Measurements from ENCODE around the gene PAK1.

PAK1 gene

DNA sequence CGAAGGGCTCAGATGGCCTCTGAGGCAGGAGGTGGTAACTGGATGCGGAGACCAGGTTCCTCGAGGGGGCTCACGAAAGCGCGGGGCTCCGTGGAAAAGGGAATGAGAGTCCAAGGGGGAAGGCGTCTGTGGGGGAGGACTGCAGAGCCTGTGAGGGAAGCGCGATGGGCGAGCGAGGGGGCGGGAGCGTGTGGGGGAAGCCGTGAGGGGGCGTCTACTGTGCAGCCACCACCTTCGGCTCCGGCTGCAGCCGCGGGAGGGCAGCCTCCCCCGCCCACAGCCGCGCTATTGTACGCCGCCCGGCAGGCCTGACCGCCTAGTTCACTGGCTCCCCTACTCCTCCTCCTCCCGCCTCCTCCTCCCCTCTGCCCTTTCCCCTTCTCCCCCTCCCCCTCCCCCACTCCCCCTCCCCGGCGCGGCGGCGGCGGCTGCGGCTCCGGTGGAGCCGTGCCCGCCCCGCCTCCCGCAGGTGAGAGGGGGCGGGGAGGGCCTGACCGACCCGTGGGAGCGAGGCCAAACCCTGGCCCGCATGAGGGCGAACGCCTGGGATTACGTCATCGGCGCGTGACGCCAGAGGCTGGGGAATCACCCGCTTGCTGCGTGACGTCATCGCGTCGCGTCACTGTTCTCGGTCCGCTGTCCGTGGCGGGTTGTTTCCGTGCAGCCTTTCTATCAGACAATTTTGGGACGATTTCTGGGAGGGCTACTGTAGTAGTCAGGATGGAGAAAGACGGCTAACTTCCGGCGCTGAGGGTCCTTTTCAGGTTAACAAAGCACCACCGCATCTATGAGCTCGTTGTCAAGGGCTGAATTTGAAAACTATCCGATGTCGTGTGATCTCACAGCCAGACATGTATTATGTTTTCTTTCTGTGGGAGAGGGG is at the start of gene PAK1:
Gene PAK1 (minus strand): TSS at position 294 of the 883 bp plus-strand sequence. CDS start 81,574 bp downstream, outside the sequence.
- peaks cover 30% of the 10 kb centered on the region for H3K4me1 Mint-ChIP-seq
- peak within 1 kb of the TSS; percentile 86 for H3K27ac Mint-ChIP-seq
- H3K9me3 Mint-ChIP-seq = no peaks in the 10 kb centered on the region
- H3K27me3 Mint-ChIP-seq = peaks cover 37% of the 10 kb centered on the region
- no peaks in the 10 kb centered on the region for H3K36me3 Mint-ChIP-seq
- peak within 1 kb of the TSS; percentile 80 for H3K4me3 Mint-ChIP-seq
- DNase-seq = peak; percentile 90
- CTCF ChIA-PET = interaction anchor here (1.3 kb wide), 1 partner anchor 145 kb away, joined by 3 read pairs; no protein-coding TSS in a partner anchor

DNA sequence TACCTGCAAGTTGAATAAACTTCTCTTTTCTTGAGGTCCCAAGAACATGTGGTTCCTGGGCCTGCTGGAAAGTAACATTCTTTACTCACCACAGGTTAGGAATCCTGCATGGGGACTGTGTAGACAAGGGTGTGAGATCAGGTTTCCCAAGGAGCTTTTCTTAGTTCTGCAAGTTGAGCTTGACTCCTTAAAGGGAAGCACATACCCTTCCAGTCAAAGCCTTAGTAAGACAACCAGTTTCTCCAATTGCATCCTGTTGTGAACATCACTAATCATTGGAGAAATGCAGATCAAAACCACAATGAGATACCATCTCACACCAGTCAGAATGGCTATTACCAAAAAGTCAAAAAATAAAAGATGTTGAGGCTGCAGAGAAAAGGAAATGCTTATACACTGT is 48.3 kb upstream of the PAK1 start:
- H3K4me3 Mint-ChIP-seq = no peak overlapping the region
- H3K27ac Mint-ChIP-seq = no peak overlapping the region
- CTCF ChIA-PET = no interaction called here
- H3K9me3 Mint-ChIP-seq = no peaks in the 10 kb centered on the region
- DNase-seq = no peak
- H3K36me3 Mint-ChIP-seq = no peaks in the 10 kb centered on the region
- H3K27me3 Mint-ChIP-seq = peaks cover 3% of the 10 kb centered on the region
- no peaks in the 10 kb centered on the region for H3K4me1 Mint-ChIP-seq

GRCh38 chr11:77519847-77520246 is 46.0 kb upstream of the PAK1 start:
- CTCF ChIA-PET = no interaction called here
- Mint-ChIP-seq H3K27me3 (peaks cover 3% of the 10 kb centered on the region), H3K36me3 (no peaks in the 10 kb centered on the region), H3K27ac (no peak overlapping the region), H3K4me1 (no peaks in the 10 kb centered on the region), H3K9me3 (no peaks in the 10 kb centered on the region), H3K4me3 (no peak overlapping the region)
- DNase-seq = no peak

GRCh38 chr11:77518471-77518870 is 44.6 kb upstream of the PAK1 start:
- Mint-ChIP-seq H3K4me1 (no peaks in the 10 kb centered on the region), H3K27ac (no peak overlapping the region), H3K36me3 (no peaks in the 10 kb centered on the region), H3K27me3 (no peaks in the 10 kb centered on the region), H3K9me3 (no peaks in the 10 kb centered on the region), H3K4me3 (no peak overlapping the region)
- DNase-seq = no peak
- CTCF ChIA-PET = no interaction called here

GRCh38 chr11:77517753-77518152 is 43.9 kb upstream of the PAK1 start:
- no peak overlapping the region for H3K4me3 Mint-ChIP-seq
- H3K36me3 Mint-ChIP-seq = no peaks in the 10 kb centered on the region
- no peaks in the 10 kb centered on the region for H3K27me3 Mint-ChIP-seq
- DNase-seq = no peak
- H3K4me1 Mint-ChIP-seq = no peaks in the 10 kb centered on the region
- H3K9me3 Mint-ChIP-seq = no peaks in the 10 kb centered on the region
- H3K27ac Mint-ChIP-seq = no peak overlapping the region
- CTCF ChIA-PET = no interaction called here

DNA sequence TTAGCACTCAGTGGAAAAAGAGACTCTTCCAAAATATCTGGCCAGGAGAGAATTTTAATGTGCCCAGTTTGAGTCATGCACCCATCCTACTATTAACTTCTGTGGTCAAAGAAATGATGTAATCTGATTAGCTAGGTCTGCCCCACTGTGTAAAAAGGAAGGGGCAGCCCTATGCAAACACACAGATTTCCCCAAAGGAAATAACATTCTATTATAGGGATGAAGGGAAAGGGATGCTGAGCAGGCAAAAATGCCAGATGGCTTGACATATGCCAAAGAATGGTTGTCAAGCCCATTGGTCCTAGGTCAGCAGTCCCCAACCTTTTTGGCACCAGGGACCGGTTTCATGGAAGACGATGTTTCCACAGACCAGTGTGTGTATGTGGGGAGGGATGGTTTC is 43.3 kb upstream of the PAK1 start:
- no peak for DNase-seq
- Mint-ChIP-seq H3K27ac (no peak overlapping the region), H3K36me3 (no peaks in the 10 kb centered on the region), H3K9me3 (no peaks in the 10 kb centered on the region), H3K4me1 (no peaks in the 10 kb centered on the region), H3K27me3 (peaks cover under 1% of the 10 kb centered on the region), H3K4me3 (no peak overlapping the region)
- CTCF ChIA-PET = no interaction called here

- H3K4me3 Mint-ChIP-seq = no peak overlapping the region
- H3K36me3 Mint-ChIP-seq = no peaks in the 10 kb centered on the region
- CTCF ChIA-PET = no interaction called here
- no peak for DNase-seq
- no peaks in the 10 kb centered on the region for H3K9me3 Mint-ChIP-seq
- no peak overlapping the region for H3K27ac Mint-ChIP-seq
- H3K4me1 Mint-ChIP-seq = no peaks in the 10 kb centered on the region
- H3K27me3 Mint-ChIP-seq = peaks cover 11% of the 10 kb centered on the region
Measured at GRCh38 chr11:77515483-77515882, 41.6 kb upstream of the PAK1 start.

GRCh38 chr11:77515063-77515462 is 41.2 kb upstream of the PAK1 start:
- no peak overlapping the region for H3K4me3 Mint-ChIP-seq
- no peaks in the 10 kb centered on the region for H3K4me1 Mint-ChIP-seq
- no peak overlapping the region for H3K27ac Mint-ChIP-seq
- peaks cover 11% of the 10 kb centered on the region for H3K27me3 Mint-ChIP-seq
- CTCF ChIA-PET = no interaction called here
- DNase-seq = no peak
- H3K9me3 Mint-ChIP-seq = no peaks in the 10 kb centered on the region
- no peaks in the 10 kb centered on the region for H3K36me3 Mint-ChIP-seq

DNA sequence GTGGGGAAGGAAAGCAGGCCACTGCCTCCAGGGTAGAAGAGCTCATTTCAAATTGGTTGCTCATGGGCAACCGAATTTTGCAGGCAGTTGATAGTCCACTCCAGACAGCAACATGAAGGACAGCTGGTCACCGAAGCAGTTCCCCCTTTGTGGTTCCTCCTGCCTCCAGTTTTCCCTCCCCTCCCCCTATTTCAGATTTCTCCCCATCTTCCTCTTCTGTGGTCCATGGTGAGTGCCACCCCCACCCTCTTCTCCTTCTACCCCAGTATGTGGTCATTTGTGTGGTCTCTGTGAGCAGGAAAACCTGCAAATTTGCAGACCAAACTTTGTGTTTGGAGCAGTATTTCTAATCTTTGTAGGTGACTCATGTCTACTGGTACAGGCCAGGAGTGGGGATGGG is 38.2 kb upstream of the PAK1 start:
- no peaks in the 10 kb centered on the region for H3K4me1 Mint-ChIP-seq
- CTCF ChIA-PET = interaction anchor here (2.0 kb wide), 1 partner anchor 36 kb away, joined by 5 read pairs; no protein-coding TSS in a partner anchor
- H3K4me3 Mint-ChIP-seq = no peak overlapping the region
- H3K36me3 Mint-ChIP-seq = no peaks in the 10 kb centered on the region
- peaks cover 18% of the 10 kb centered on the region for H3K27me3 Mint-ChIP-seq
- no peaks in the 10 kb centered on the region for H3K9me3 Mint-ChIP-seq
- H3K27ac Mint-ChIP-seq = no peak overlapping the region
- DNase-seq = no peak

DNA sequence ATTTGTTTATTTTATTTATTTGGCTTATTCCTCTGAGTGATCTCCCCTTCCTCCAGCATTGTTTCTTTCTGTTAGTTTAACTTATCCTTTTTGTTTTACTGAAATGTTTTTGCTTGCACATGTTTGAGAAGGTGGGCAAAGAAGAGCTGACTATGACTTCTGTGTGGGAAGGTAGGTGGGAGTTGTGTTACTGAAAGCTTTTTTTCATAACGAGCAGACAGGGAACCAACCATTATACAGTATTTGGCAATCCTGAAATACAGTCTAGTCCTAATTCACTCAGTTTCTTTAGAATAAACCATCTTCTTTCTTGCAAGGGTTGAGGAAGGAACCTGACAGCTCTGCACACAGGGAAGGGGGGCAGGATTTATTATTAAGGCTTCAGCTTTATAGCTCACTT is 37.0 kb upstream of the PAK1 start:
- Mint-ChIP-seq H3K4me1 (no peaks in the 10 kb centered on the region), H3K9me3 (no peaks in the 10 kb centered on the region), H3K27me3 (peaks cover 22% of the 10 kb centered on the region), H3K4me3 (no peak overlapping the region), H3K36me3 (no peaks in the 10 kb centered on the region), H3K27ac (no peak overlapping the region)
- CTCF ChIA-PET = interaction anchor here (1.1 to 2.0 kb wide), 3 partner anchors 30 to 384 kb away, joined by 3 to 5 read pairs (median 3); no protein-coding TSS in a partner anchor
- no peak for DNase-seq

DNA sequence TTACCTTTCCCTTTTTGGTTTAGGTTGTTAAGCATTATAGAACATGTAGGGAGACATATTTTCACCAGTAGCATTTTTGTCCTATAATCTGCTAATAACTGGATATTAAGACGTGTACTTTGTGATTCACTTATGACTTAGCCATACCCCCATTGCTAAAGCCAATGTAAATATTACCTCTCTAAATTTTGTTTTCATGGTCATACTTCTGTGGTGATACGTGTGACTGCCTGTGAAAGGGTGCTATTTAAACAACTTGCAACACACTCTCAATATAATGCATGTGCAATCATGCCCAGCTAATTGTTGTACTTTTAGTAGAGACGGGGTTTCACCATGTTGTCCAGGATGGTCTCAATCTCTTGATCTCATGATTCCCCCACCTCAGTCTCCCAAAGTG is 36.2 kb upstream of the PAK1 start:
- H3K4me3 Mint-ChIP-seq = no peak overlapping the region
- no peak overlapping the region for H3K27ac Mint-ChIP-seq
- H3K36me3 Mint-ChIP-seq = no peaks in the 10 kb centered on the region
- CTCF ChIA-PET = no interaction called here
- peaks cover 25% of the 10 kb centered on the region for H3K27me3 Mint-ChIP-seq
- H3K4me1 Mint-ChIP-seq = no peaks in the 10 kb centered on the region
- no peaks in the 10 kb centered on the region for H3K9me3 Mint-ChIP-seq
- DNase-seq = no peak

DNA sequence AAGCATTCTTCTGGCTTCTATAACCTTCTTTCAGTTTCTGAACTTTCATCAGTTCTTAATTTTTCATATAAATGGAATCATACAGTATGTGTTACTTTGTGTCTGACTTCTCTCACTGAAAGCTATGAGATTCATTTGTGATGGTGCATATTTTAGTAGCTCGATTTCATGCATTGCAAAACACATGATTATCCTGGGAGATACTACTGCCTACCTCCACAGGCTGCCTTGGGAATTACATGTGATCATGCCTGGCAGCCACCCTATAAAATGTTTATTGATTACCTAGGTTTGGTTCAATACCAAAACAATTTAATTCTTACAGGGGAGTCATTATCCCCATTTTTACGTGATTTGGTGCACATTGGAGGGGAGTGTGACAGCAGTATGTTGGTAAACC is 34.1 kb upstream of the PAK1 start:
- peaks cover 32% of the 10 kb centered on the region for H3K27me3 Mint-ChIP-seq
- no peak for DNase-seq
- CTCF ChIA-PET = no interaction called here
- no peaks in the 10 kb centered on the region for H3K9me3 Mint-ChIP-seq
- no peaks in the 10 kb centered on the region for H3K4me1 Mint-ChIP-seq
- H3K27ac Mint-ChIP-seq = no peak overlapping the region
- H3K36me3 Mint-ChIP-seq = no peaks in the 10 kb centered on the region
- no peak overlapping the region for H3K4me3 Mint-ChIP-seq

- Mint-ChIP-seq H3K27ac (no peak overlapping the region), H3K36me3 (no peaks in the 10 kb centered on the region), H3K9me3 (no peaks in the 10 kb centered on the region), H3K4me1 (no peaks in the 10 kb centered on the region), H3K27me3 (peaks cover 35% of the 10 kb centered on the region), H3K4me3 (no peak overlapping the region)
- DNase-seq = no peak
- CTCF ChIA-PET = interaction anchor here (1.2 to 1.8 kb wide), 2 partner anchors 38 to 42 kb away, joined by 3 to 6 read pairs; no protein-coding TSS in a partner anchor
Measured at GRCh38 chr11:77506857-77507256, 33.0 kb upstream of the PAK1 start.

GRCh38 chr11:77505956-77506355 is 32.1 kb upstream of the PAK1 start:
- no peak for DNase-seq
- H3K27me3 Mint-ChIP-seq = peaks cover 38% of the 10 kb centered on the region
- no peaks in the 10 kb centered on the region for H3K36me3 Mint-ChIP-seq
- no peaks in the 10 kb centered on the region for H3K4me1 Mint-ChIP-seq
- no peak overlapping the region for H3K27ac Mint-ChIP-seq
- CTCF ChIA-PET = interaction anchor here (1.8 kb wide), 1 partner anchor 42 kb away, joined by 6 read pairs; no protein-coding TSS in a partner anchor
- no peak overlapping the region for H3K4me3 Mint-ChIP-seq
- no peaks in the 10 kb centered on the region for H3K9me3 Mint-ChIP-seq

- H3K27ac Mint-ChIP-seq = no peak overlapping the region
- H3K9me3 Mint-ChIP-seq = no peaks in the 10 kb centered on the region
- peaks cover 45% of the 10 kb centered on the region for H3K27me3 Mint-ChIP-seq
- H3K36me3 Mint-ChIP-seq = no peaks in the 10 kb centered on the region
- CTCF ChIA-PET = no interaction called here
- no peak overlapping the region for H3K4me3 Mint-ChIP-seq
- no peaks in the 10 kb centered on the region for H3K4me1 Mint-ChIP-seq
- no peak for DNase-seq
Measured at GRCh38 chr11:77503006-77503405, 29.1 kb upstream of the PAK1 start.
